Colonic mucosa (tissue), 4 donors: ENCODE data around the gene RABEP1. TPM values are rescaled to one million over a fixed set of nuclear protein-coding genes. Genes with fewer than 3 reads are reported as not detected.

Experiments
- DNase-seq: peaks from one replicate; pipeline ENCODE4 v3.0.0-alpha.2; 2020
- H3K27ac ChIP-seq: fragments of 200-600 bp; one replicate; pipeline ENCODE4 v1.8.0; 2021
- H3K27me3 ChIP-seq: fragments of 200-600 bp; one replicate; pipeline ENCODE4 v1.8.0; 2021
- H3K36me3 ChIP-seq: fragments of 200-600 bp; one replicate; pipeline ENCODE4 v1.8.0; 2021
- H3K4me1 ChIP-seq: fragments of 200-600 bp; one replicate; pipeline ENCODE4 v1.8.0; 2021; ENCODE audit warnings: mild to moderate bottlenecking
- H3K4me3 ChIP-seq: fragments of 200-600 bp; one replicate; pipeline ENCODE4 v1.8.0; 2021
- H3K9ac ChIP-seq, 2 donors: one replicate each; pipeline ENCODE4 v1.7.0; 2013; ENCODE audit warnings: control low read depth in 2 of 2, low read depth in 2 of 2, low read length in 2 of 2
- H3K9me3 ChIP-seq: fragments of 200-600 bp; one replicate; pipeline ENCODE4 v1.8.0; 2021
- intact Hi-C: fragments of 100-400 bp; cut with DNase I; formaldehyde crosslinking; loops from one replicate; pipeline ENCODE4 v1.14.1; 2022
- total RNA-seq, 2 donors: library from RNA; stranded (reverse); fragmentation: NEBNext Ultra II Directional in 1 of 2; extraction: Animal tissue kit (Norgen Biotek cat#: 25700) in 1 of 2; gene quantifications; one replicate each; pipeline ENCODE4 v1.2.1, GENCODE V29; 2021
- TF ChIP-seq, protein P1 (sequence below): fragments of 200-600 bp; IDR thresholded peaks from one replicate; pipeline ENCODE4 v1.8.0; 2022; ENCODE audit warnings: antibody characterized with exemption, mild to moderate bottlenecking
- donor health status: healthy.
- donor health status: DM: no; HTN: no; CAD: no.
- donor health status: DM: no; HTN: no; CAD: no.

The RABEP1 gene
- total RNA-seq, 2 donors from 2014 or later = 22.6 to 23.2 TPM

DNA sequence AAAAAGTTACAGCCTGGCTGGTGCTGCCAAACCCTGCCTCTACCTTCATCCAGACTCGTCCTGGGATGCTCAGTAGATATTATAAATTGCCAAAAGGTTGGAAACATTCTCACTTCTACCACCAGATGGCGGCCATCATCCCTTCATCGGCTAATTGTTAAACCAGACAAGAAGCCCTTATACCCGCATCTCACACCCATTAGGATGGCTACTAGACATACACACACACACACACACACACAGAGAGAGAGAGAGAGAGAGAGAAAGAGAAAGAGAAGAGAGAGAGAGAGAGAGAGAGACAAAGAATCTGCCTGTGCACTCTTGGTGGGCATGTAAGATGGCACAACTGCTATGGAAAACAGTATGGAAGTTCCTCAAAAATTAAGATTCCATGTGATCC, 32.5 kb upstream of the RABEP1 start:
- intact Hi-C loops = loop anchor here (10.0 kb wide), 1 partner anchor 55 kb away; no protein-coding TSS in a partner anchor
- TF ChIP-seq, protein P1, sequence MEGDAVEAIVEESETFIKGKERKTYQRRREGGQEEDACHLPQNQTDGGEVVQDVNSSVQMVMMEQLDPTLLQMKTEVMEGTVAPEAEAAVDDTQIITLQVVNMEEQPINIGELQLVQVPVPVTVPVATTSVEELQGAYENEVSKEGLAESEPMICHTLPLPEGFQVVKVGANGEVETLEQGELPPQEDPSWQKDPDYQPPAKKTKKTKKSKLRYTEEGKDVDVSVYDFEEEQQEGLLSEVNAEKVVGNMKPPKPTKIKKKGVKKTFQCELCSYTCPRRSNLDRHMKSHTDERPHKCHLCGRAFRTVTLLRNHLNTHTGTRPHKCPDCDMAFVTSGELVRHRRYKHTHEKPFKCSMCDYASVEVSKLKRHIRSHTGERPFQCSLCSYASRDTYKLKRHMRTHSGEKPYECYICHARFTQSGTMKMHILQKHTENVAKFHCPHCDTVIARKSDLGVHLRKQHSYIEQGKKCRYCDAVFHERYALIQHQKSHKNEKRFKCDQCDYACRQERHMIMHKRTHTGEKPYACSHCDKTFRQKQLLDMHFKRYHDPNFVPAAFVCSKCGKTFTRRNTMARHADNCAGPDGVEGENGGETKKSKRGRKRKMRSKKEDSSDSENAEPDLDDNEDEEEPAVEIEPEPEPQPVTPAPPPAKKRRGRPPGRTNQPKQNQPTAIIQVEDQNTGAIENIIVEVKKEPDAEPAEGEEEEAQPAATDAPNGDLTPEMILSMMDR = peak; percentile 45
- Histone ChIP-seq H3K4me3 (no peak overlapping the region), H3K27ac (no peak overlapping the region), H3K4me1 (no peaks in the 10 kb centered on the region), H3K9ac (no peak overlapping the region), H3K27me3 (no peaks in the 10 kb centered on the region), H3K36me3 (no peaks in the 10 kb centered on the region), H3K9me3 (no peaks in the 10 kb centered on the region)
- DNase-seq = peak; percentile 74

DNA sequence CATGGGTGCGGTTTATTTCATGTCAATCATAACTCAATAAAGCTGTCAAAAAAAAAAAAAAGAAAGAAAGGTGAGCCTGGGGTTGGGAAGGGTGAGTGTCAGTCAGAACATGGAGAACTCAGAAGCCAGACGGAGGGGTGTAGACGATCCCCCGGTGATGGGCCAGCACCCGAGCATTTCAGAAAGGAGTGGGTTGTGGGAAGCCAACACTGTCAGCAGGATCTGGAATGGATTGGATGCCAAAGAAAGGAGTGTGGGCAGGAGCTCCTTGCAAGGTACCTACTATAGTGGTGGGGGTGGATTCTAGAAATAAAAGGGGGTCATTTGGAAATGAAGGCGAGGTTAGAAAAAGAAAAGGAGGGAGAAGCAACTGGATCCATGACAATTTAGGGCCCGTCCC, 27.7 kb upstream of the RABEP1 start:
- H3K4me3 ChIP-seq = no peak overlapping the region
- no peak for DNase-seq
- no peaks in the 10 kb centered on the region for H3K4me1 ChIP-seq
- no peaks in the 10 kb centered on the region for H3K27me3 ChIP-seq
- H3K36me3 ChIP-seq = no peaks in the 10 kb centered on the region
- H3K9ac ChIP-seq = no peak overlapping the region
- intact Hi-C loops = no loop called here
- TF ChIP-seq, protein P1 = no peak
- H3K27ac ChIP-seq = no peak overlapping the region
- no peaks in the 10 kb centered on the region for H3K9me3 ChIP-seq

DNA sequence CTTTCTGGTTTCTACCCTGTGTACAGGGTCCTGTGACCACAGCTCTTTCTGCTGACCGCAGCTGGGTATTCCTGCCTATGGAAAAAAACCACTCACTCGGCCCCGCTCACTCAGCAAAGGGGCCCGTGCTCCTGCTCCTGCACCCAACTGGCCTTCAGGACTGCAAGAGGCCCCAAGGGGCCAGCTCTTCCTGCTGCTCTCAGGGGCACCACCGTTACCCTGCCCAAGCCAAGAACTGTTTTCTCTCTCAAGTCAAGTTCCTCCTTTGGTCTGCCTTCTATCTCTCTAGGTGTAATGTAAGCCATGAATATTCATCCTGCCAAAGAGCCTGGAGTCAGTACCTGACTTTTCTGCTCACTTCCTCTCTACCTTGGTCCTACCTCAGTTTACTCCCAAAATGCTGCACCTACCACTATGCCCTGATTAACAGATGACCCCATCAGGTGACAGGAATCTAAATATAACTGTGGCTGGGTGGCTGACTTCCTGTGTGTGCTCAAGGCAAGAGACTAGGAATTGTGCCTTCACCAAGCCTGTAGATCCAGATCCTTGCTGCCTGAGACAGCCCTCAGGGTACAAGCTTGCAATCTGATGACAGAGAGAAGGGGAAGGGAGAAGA, 27.1 kb upstream of the RABEP1 start:
- intact Hi-C loops = no loop called here
- Histone ChIP-seq H3K36me3 (no peaks in the 10 kb centered on the region), H3K27me3 (no peaks in the 10 kb centered on the region), H3K27ac (no peak overlapping the region), H3K9me3 (no peaks in the 10 kb centered on the region), H3K9ac (no peak overlapping the region), H3K4me1 (no peaks in the 10 kb centered on the region), H3K4me3 (no peak overlapping the region)
- DNase-seq = no peak
- TF ChIP-seq, protein P1 = no peak

DNA sequence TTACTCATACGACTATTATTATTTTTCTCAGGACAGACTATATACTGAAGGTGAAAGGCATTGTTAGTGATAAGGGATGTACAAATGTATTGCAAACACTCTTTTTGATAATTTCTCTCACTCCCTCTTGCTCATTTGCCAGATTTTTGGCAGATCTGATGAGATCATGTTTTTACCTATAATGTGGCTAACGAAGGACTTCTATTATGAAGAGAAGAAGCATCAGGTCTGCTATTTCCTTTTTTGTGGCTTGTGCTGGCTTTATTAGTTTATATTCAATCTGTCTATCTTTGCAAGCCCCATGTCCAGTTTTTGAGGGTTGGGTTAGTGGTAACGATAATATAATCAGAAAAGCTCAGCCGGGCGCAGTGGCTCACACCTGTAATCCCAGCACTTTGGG, 25.0 kb upstream of the RABEP1 start:
- Histone ChIP-seq H3K9me3 (no peaks in the 10 kb centered on the region), H3K36me3 (no peaks in the 10 kb centered on the region), H3K4me1 (no peaks in the 10 kb centered on the region), H3K4me3 (no peak overlapping the region), H3K27me3 (no peaks in the 10 kb centered on the region), H3K27ac (no peak overlapping the region), H3K9ac (no peak overlapping the region)
- no peak for DNase-seq
- intact Hi-C loops = no loop called here
- TF ChIP-seq, protein P1 = no peak

DNA sequence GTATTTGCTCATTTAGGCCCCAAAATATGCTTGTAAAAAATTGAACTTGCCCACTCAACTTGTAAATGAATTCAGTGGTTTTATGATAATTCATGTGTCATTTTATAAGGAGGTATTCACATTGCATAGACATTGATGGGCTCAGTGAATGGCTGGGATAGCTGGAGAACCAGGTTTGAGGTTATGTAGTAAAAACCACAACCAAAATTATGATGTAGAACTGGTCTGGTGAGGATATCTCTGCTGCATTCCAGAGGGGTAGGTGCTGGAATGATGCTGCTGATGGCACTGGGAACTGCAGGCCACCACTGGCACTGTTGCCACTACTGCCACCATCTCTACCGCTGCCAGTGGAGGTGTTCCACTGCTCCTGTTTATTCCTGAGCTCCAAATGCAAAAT, 21.5 kb upstream of the RABEP1 start:
- no peak overlapping the region for H3K9ac ChIP-seq
- H3K4me1 ChIP-seq = no peaks in the 10 kb centered on the region
- no peak for DNase-seq
- no peaks in the 10 kb centered on the region for H3K9me3 ChIP-seq
- TF ChIP-seq, protein P1 = no peak
- no peaks in the 10 kb centered on the region for H3K36me3 ChIP-seq
- no peaks in the 10 kb centered on the region for H3K27me3 ChIP-seq
- intact Hi-C loops = no loop called here
- H3K4me3 ChIP-seq = no peak overlapping the region
- no peak overlapping the region for H3K27ac ChIP-seq
